Parathyroid adenoma (tissue), 2 donors: ENCODE data around the gene BTG3.

Experiments
- H2AFZ ChIP-seq: fragments of 300-600 bp; sonication (generic); one replicate; pipeline ENCODE4 v1.7.0; 2017; ENCODE audit warnings: antibody characterized with exemption, mild to moderate bottlenecking
- H3K27ac ChIP-seq: fragments of 300-600 bp; sonication (generic); one replicate; pipeline ENCODE4 v1.7.0; 2017
- H3K27me3 ChIP-seq: fragments of 300-600 bp; sonication (generic); one replicate; pipeline ENCODE4 v1.7.0; 2017; ENCODE audit warnings: low read length; ENCODE audit not compliant: control insufficient read depth, insufficient read depth
- H3K36me3 ChIP-seq: fragments of 300-600 bp; sonication (generic); one replicate; pipeline ENCODE4 v1.7.0; 2017; ENCODE audit warnings: low read length; ENCODE audit not compliant: control insufficient read depth, insufficient read depth
- H3K4me1 ChIP-seq: fragments of 300-600 bp; sonication (generic); one replicate; pipeline ENCODE4 v1.7.0; 2017; ENCODE audit warnings: control low read depth
- H3K4me2 ChIP-seq: fragments of 300-600 bp; sonication (generic); one replicate; pipeline ENCODE4 v1.7.0; 2017; ENCODE audit warnings: low read length
- H3K4me3 ChIP-seq: fragments of 300-600 bp; sonication (generic); one replicate; pipeline ENCODE4 v1.7.0; 2017; ENCODE audit warnings: low read depth, low read length
- H3K79me2 ChIP-seq: fragments of 300-600 bp; sonication (generic); one replicate; pipeline ENCODE4 v1.7.0; 2017; ENCODE audit warnings: control low read depth
- H3K9ac ChIP-seq: fragments of 300-600 bp; sonication (generic); one replicate; pipeline ENCODE4 v1.7.0; 2017; ENCODE audit warnings: mild to moderate bottlenecking
- H3K9me3 ChIP-seq: fragments of 300-600 bp; sonication (generic); one replicate; pipeline ENCODE4 v1.7.0; 2017; ENCODE audit warnings: low read length; ENCODE audit not compliant: control insufficient read depth
- CTCF ChIP-seq: fragments of 300-600 bp; sonication (generic); IDR thresholded peaks from one replicate; pipeline ENCODE4 v1.7.0; 2017; ENCODE audit warnings: antibody characterized with exemption, mild to moderate bottlenecking
- donor health status: primary hyperparathyroidism.

BTG3 gene

DNA sequence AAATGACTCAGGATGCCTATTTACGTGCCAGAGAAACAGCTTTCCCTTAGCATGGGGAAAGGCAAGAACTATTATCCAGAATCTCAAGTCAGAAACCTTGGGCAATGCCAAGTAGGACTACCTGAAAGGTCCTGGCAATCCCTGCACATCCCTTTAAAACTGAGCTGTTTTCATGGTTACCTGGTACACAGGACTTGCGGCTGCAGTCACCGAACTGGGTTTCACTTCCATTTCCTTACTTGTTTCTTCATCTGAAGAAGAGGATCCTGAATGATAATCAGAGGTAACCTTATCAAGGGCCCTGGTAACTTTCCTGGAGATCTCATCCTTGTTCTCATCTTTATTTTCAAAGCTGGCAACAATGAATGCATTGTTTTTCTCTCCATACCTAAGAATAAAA is 14.3 kb downstream of the BTG3 start:
- no peaks in the 10 kb centered on the region for H3K27me3 ChIP-seq
- H3K79me2 ChIP-seq, result no peaks in the 10 kb centered on the region
- no peak overlapping the region for H2AFZ ChIP-seq
- no peaks in the 10 kb centered on the region for H3K36me3 ChIP-seq
- no peaks in the 10 kb centered on the region for H3K4me1 ChIP-seq
- H3K9me3 ChIP-seq, result no peaks in the 10 kb centered on the region
- no peak overlapping the region for H3K4me2 ChIP-seq
- no peak overlapping the region for H3K4me3 ChIP-seq
- TF ChIP-seq CTCF, result no peak
- H3K27ac ChIP-seq, result no peak overlapping the region
- no peak overlapping the region for H3K9ac ChIP-seq

- Histone ChIP-seq H3K9me3 (no peaks in the 10 kb centered on the region), H2AFZ (no peak overlapping the region), H3K27ac (no peak overlapping the region), H3K27me3 (no peaks in the 10 kb centered on the region), H3K9ac (no peak overlapping the region), H3K36me3 (no peaks in the 10 kb centered on the region), H3K4me2 (no peak overlapping the region), H3K79me2 (no peaks in the 10 kb centered on the region), H3K4me3 (no peak overlapping the region), H3K4me1 (no peaks in the 10 kb centered on the region)
- no peak for TF ChIP-seq CTCF
Observed at GRCh38 chr21:17597680-17598079, 15.0 kb downstream of the BTG3 start.

DNA sequence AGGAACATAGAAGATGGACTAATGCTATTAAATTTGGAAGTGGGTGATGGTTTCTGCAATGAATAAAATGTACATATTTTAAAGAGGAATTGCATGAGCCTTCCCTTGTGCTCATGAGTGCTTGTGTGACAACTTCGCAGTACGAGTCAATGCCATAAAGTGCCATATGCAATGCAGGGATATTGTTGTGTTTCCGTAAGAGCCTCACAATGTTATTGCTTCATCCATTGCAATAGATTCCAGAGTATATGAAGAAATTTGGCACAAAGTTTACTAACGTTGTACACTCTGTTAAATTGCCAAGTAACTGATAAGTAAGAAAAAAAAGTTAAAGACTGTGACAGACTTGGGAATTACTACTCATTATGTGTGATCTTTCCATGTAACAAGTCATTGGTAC is 22.3 kb downstream of the BTG3 start:
- no peak for TF ChIP-seq CTCF
- Histone ChIP-seq H3K79me2 (no peaks in the 10 kb centered on the region), H3K4me2 (no peak overlapping the region), H3K4me3 (no peak overlapping the region), H3K27ac (no peak overlapping the region), H3K36me3 (no peaks in the 10 kb centered on the region), H3K9me3 (no peaks in the 10 kb centered on the region), H2AFZ (no peak overlapping the region), H3K4me1 (no peaks in the 10 kb centered on the region), H3K9ac (no peak overlapping the region), H3K27me3 (no peaks in the 10 kb centered on the region)

DNA sequence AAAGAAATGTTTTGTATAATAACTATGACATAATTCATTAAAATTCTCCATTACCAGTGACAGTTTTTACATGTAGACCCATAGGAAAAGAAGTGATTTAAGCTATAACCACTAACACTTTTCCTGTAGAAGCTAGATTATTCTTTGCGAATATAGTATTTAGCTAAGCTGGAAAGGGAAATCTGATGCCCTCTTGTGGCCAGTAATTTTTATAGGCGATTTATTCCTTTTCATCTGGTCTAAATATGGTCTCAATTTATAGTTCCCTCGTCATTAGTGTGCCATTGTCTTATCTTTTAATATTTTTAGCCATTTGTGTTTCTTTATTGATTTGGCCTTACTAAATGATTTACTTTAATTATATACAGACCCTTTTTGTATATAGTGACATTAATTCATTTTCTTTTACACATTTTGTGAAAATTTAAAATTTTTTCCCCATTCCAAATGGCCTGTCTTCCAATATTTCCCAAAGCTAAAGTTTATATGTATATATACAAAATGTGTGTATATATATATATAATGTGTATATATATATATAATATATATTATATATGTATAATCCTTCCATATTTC is 26.7 kb downstream of the BTG3 start:
- Histone ChIP-seq H3K9ac (no peak overlapping the region), H2AFZ (no peak overlapping the region), H3K36me3 (no peaks in the 10 kb centered on the region), H3K27me3 (no peaks in the 10 kb centered on the region), H3K9me3 (no peaks in the 10 kb centered on the region), H3K4me3 (no peak overlapping the region), H3K79me2 (no peaks in the 10 kb centered on the region), H3K27ac (no peak overlapping the region), H3K4me1 (no peaks in the 10 kb centered on the region), H3K4me2 (no peak overlapping the region)
- peak; percentile 36 for TF ChIP-seq CTCF

DNA sequence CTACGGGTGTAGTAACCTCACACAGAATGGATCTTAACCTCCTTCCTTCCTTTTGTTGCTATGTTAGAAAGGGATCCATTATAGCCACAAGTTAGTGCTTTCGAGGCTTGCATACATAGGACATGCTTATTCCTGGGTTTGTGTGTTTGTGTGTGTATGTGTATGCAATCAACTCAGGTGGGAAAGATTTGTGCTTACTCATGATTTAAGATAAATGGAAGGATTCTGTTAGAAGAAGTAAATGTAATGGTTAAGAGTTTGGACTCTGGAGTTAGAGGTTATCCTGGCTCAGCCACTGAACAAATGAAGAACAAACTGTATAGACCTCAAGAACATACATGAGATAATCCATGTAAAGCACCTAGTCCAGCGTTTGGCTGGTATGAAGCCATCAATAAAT is 28.8 kb downstream of the BTG3 start:
- Histone ChIP-seq H3K4me1 (no peaks in the 10 kb centered on the region), H3K4me2 (no peak overlapping the region), H3K27ac (no peak overlapping the region), H3K9me3 (no peaks in the 10 kb centered on the region), H3K9ac (no peak overlapping the region), H3K36me3 (no peaks in the 10 kb centered on the region), H3K79me2 (no peaks in the 10 kb centered on the region), H2AFZ (no peak overlapping the region), H3K4me3 (no peak overlapping the region), H3K27me3 (no peaks in the 10 kb centered on the region)
- no peak for TF ChIP-seq CTCF
